Fibroblast of lung (primary cell): ENCODE results near the gene PKD2L2. TPM values are rescaled to one million over a fixed set of nuclear protein-coding genes. Genes with fewer than 3 reads are reported as not detected.
"Not testable (repeated sequence)": the region's sequence is repeated elsewhere in the genome, so short reads cannot be mapped to it uniquely, and the experiment has no call there.

Experiments
- DNase-seq, 2 donors: peaks; one replicate each; pipeline versions ENCODE4 v3.0.0 to v3.0.0-alpha.2; 2010; ENCODE audit warnings: low read depth in 2 of 2
- H2AFZ ChIP-seq: 2 replicates; pipeline ENCODE4 v1.5.1; 2012; ENCODE audit warnings: low read length, control low read depth, inconsistent platforms
- H3K27ac ChIP-seq: 2 replicates; pipeline ENCODE4 v1.5.1; 2011; ENCODE audit warnings: low read length, control low read depth; ENCODE audit not compliant: insufficient read depth
- H3K27me3 ChIP-seq: 2 replicates; pipeline ENCODE4 v1.5.1; 2011; ENCODE audit warnings: mild to moderate bottlenecking, low read length; ENCODE audit not compliant: control insufficient read depth, insufficient read depth
- H3K36me3 ChIP-seq: 2 replicates; pipeline ENCODE4 v1.5.1; 2011; ENCODE audit warnings: low read length; ENCODE audit not compliant: control insufficient read depth, insufficient read depth
- H3K4me1 ChIP-seq: 2 replicates; pipeline ENCODE4 v1.5.1; 2011; ENCODE audit warnings: low read length; ENCODE audit not compliant: control insufficient read depth, insufficient read depth; ENCODE audit errors: extremely low read depth
- H3K4me2 ChIP-seq: 2 replicates; pipeline ENCODE4 v1.5.1; 2011; ENCODE audit warnings: low read length, control low read depth; ENCODE audit not compliant: insufficient read depth; ENCODE audit errors: extremely low read depth
- H3K4me3 ChIP-seq, 4 experiments: fragments of 200-600 bp in 1 of 4; sonication (generic) in 1 of 4; replicated peaks in 1 of 4; 2 replicates each; pipeline ENCODE4 v1.5.1; 2011 to 2016; ENCODE audit warnings: low read length in 4 of 4, low read depth in 3 of 4, mild to moderate bottlenecking in 3 of 4, control low read depth in 2 of 4, inconsistent platforms in 1 of 4, mixed read lengths in 1 of 4; ENCODE audit not compliant: insufficient read depth in 1 of 4; ENCODE audit errors: control extremely low read depth in 1 of 4
- H3K79me2 ChIP-seq: 2 replicates; pipeline ENCODE4 v1.5.1; 2012; ENCODE audit warnings: mild to moderate bottlenecking, low read length, inconsistent platforms; ENCODE audit not compliant: control insufficient read depth, insufficient read depth
- H3K9ac ChIP-seq: 2 replicates; pipeline ENCODE4 v1.5.1; 2011; ENCODE audit warnings: mild to moderate bottlenecking, low read length, control low read depth; ENCODE audit not compliant: insufficient read depth
- H3K9me3 ChIP-seq: 2 replicates; pipeline ENCODE4 v1.5.1; 2012; ENCODE audit warnings: low read depth, low read length; ENCODE audit not compliant: control insufficient read depth, insufficient read depth
- H4K20me1 ChIP-seq: 2 replicates; pipeline ENCODE4 v1.5.1; 2011; ENCODE audit warnings: low read length; ENCODE audit not compliant: control insufficient read depth, insufficient read depth; ENCODE audit errors: extremely low read depth
- EZH2 ChIP-seq: IDR thresholded peaks from 2 replicates; pipeline ENCODE4 v1.5.1; 2012; ENCODE audit warnings: low read length, control low read depth, mild to moderate bottlenecking; ENCODE audit errors: missing control alignments
- polyA plus RNA-seq, 2 donors: library from polyadenylated mRNA; depleted of rRNA in 1 of 2; stranded (reverse) in 1 of 2; unstranded in 1 of 2; fragments of >200 nt; gene quantifications; 2 replicates each; pipeline ENCODE4 v1.2.1, GENCODE V29; 2011 to 2012; ENCODE audit warnings: missing spikeins in 1 of 2
- total RNA-seq: library from RNA; depleted of rRNA; stranded (reverse); fragments of >200 nt; gene quantifications from 2 replicates; pipeline ENCODE4 v1.2.1, GENCODE V29; 2014
- TF ChIP-seq, protein P1 (sequence below), 2 donors: IDR thresholded peaks in 1 of 2; conservative IDR thresholded peaks in 1 of 2; 1 replicate in 1 of 2; 2 replicates in 1 of 2; pipeline ENCODE4 v1.5.1; 2011 to 2012; ENCODE audit warnings: low read length in 2 of 2, control low read depth in 1 of 2, inconsistent platforms in 1 of 2, low read depth in 1 of 2, mild to moderate bottlenecking in 1 of 2

The PKD2L2 gene
- total and polyA plus RNA-seq, 2 donors (not counting 1 experiment from before 2014, with no cell fraction given): not detected

DNA sequence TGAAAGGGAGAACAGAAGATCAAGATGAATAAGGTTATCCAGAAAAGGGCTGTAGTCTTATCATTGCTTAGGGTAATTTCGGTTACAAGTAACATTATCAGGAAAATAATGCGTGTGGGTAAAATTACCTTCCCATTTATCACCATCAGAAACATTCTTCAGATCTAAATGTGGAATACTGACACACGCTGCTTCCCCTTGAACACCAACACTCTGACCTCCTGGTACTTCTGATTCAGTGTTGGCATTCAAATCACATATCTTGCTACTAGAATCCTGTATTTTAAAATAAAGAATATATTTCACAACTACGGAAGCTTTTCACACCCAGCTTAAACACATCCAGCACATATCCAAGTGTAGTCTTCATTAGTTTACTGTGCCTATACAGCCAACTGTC lies 70.2 kb downstream of the PKD2L2 start:
- Histone ChIP-seq H3K27ac (no peak overlapping the region), H3K36me3 (no peaks in the 10 kb centered on the region), H2AFZ (no peak overlapping the region), H3K79me2 (no peaks in the 10 kb centered on the region), H3K9ac (no peak overlapping the region), H3K4me1 (no peaks in the 10 kb centered on the region), H3K4me3 (no peak overlapping the region), H4K20me1 (no peaks in the 10 kb centered on the region), H3K27me3 (no peaks in the 10 kb centered on the region), H3K4me2 (no peak overlapping the region), H3K9me3 (no peaks in the 10 kb centered on the region)
- DNase-seq: no peak
- TF ChIP-seq, protein P1, sequence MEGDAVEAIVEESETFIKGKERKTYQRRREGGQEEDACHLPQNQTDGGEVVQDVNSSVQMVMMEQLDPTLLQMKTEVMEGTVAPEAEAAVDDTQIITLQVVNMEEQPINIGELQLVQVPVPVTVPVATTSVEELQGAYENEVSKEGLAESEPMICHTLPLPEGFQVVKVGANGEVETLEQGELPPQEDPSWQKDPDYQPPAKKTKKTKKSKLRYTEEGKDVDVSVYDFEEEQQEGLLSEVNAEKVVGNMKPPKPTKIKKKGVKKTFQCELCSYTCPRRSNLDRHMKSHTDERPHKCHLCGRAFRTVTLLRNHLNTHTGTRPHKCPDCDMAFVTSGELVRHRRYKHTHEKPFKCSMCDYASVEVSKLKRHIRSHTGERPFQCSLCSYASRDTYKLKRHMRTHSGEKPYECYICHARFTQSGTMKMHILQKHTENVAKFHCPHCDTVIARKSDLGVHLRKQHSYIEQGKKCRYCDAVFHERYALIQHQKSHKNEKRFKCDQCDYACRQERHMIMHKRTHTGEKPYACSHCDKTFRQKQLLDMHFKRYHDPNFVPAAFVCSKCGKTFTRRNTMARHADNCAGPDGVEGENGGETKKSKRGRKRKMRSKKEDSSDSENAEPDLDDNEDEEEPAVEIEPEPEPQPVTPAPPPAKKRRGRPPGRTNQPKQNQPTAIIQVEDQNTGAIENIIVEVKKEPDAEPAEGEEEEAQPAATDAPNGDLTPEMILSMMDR (conservative IDR thresholded peaks at IDR 0.05 in 1 of 2, IDR thresholded peaks at IDR 0.05 in 1 of 2; ENCODE audit: low read depth in 1 of 2, low read length in 2 of 2): no peak
- no peak for TF ChIP-seq EZH2

DNA sequence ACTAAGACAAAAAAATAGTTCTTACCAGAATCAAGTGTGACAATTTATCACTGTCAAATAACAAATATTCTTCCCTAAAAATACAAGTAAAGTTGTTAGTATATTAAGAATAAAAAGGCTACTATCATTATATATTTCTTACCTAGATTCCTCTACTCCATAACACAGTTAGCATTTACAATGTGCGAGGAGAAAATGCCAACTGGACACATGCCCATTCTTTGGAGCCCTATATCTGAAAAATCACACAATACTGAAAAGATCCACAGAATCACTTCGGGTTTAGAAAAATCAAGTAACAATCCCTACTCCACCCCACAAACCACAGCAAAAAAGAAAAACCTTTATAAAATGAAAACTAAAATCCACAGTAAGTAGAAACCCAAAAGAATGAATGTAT lies 70.9 kb downstream of the PKD2L2 start:
- no peaks in the 10 kb centered on the region for H3K9me3 ChIP-seq
- no peaks in the 10 kb centered on the region for H4K20me1 ChIP-seq
- H3K27ac ChIP-seq: no peak overlapping the region
- no peaks in the 10 kb centered on the region for H3K36me3 ChIP-seq
- H3K4me2 ChIP-seq: no peak overlapping the region
- no peak overlapping the region for H3K9ac ChIP-seq
- no peaks in the 10 kb centered on the region for H3K4me1 ChIP-seq
- no peaks in the 10 kb centered on the region for H3K27me3 ChIP-seq
- H2AFZ ChIP-seq: no peak overlapping the region
- H3K79me2 ChIP-seq: no peaks in the 10 kb centered on the region
- TF ChIP-seq EZH2: no peak
- TF ChIP-seq, protein P1 (conservative IDR thresholded peaks at IDR 0.05 in 1 of 2, IDR thresholded peaks at IDR 0.05 in 1 of 2; ENCODE audit: low read depth in 1 of 2, low read length in 2 of 2): no peak
- DNase-seq: no peak
- no peak overlapping the region for H3K4me3 ChIP-seq

DNA sequence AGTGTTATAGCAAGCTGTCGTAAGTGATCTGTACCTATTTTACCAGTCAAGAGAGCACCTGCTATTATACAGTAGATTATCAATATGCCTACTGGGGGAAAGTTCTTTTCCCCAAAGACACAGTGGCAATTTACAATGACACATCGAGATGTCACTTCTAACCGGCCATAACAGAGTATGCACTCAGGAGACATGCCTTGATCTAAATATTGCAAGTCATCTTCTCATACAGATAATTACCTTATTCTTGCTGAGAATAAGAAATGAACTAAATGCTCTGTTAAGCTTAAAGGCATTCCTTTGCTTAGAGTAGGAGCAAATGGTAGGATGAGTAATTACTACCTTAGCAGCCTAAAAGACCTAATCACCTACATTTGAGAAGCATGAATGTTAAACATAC lies 71.6 kb downstream of the PKD2L2 start:
- H3K4me3 ChIP-seq: no peak overlapping the region
- no peaks in the 10 kb centered on the region for H3K9me3 ChIP-seq
- H3K4me2 ChIP-seq: no peak overlapping the region
- H3K4me1 ChIP-seq: no peaks in the 10 kb centered on the region
- no peak overlapping the region for H2AFZ ChIP-seq
- H3K79me2 ChIP-seq: no peaks in the 10 kb centered on the region
- no peaks in the 10 kb centered on the region for H3K27me3 ChIP-seq
- H3K27ac ChIP-seq: no peak overlapping the region
- no peaks in the 10 kb centered on the region for H4K20me1 ChIP-seq
- TF ChIP-seq EZH2: no peak
- TF ChIP-seq, protein P1 (conservative IDR thresholded peaks at IDR 0.05 in 1 of 2, IDR thresholded peaks at IDR 0.05 in 1 of 2; ENCODE audit: low read depth in 1 of 2, low read length in 2 of 2): no peak
- no peaks in the 10 kb centered on the region for H3K36me3 ChIP-seq
- no peak for DNase-seq
- no peak overlapping the region for H3K9ac ChIP-seq

GRCh38 chr5:137970384-137970783 lies 81.1 kb downstream of the PKD2L2 start:
- not testable (repeated sequence) for H3K4me2 ChIP-seq, H3K79me2 ChIP-seq, H2AFZ ChIP-seq, H3K9ac ChIP-seq, H3K27ac ChIP-seq, H3K27me3 ChIP-seq, H3K4me3 ChIP-seq, H4K20me1 ChIP-seq, DNase-seq, H3K36me3 ChIP-seq, H3K4me1 ChIP-seq, H3K9me3 ChIP-seq
